Measurements from ENCODE around the gene GRPEL1. TPM values are rescaled to one million over a fixed set of nuclear protein-coding genes. Genes with fewer than 3 reads are reported as not detected.

Gene GRPEL1
- total and polyA plus RNA-seq, 2 of the 13 experiments (the other 11 are each of a cell fraction or from before 2014, with no cell fraction given), result 32.3 to 141 TPM

DNA sequence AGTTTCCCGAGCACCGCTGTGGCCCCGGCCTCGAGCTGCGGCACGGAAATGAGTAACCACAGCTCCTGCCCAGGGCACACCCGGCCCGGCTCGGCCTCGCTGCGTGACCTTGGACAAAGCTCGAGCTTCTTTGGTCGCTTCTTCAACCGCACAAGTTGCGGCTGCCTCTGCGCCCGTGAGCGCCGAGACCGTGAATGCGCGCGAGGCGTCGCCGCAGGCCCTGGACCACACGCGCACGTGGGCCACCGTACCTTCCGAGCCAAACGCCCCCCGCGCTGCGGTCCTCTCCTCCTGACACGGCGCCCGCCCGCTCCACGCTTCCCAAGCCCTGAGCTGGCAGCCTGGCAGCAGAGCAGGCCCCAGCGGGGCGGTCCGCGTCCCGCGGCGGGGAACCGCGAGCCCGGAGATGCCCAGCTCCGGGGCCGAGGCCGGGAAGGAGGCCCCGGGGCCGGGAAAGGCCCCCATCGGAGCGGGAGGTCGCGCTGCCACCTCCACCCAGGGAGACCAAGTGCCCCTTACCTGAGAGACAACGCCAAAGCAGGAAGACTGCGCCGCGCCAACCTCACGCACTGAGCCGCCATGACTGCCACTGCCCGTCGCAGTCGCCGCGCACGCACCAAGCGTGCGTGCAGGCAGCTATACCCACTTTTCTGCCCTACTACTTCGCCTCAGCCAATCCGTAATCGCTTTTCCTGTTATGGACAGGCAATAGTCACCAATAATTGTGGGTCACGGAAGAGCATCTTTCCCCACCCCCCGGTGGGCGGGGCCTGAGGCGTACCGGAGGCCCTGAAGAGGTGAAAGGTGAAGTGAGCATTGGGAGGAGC lies at the start of gene GRPEL1 (continued):
- TF ChIP-seq ZSCAN9 (CRISPR knock-in tag; IDR thresholded peaks at IDR 0.05; ENCODE audit: borderline replicate concordance) (peak; percentile 15; the same call in 1 of the 2 replicates), ZSCAN20 (CRISPR knock-in tag; IDR thresholded peaks at IDR 0.05; ENCODE audit: borderline replicate concordance) (peak; percentile 73; the same call in 1 of the 2 replicates), SRF (IDR thresholded peaks at IDR 0.05; ENCODE audit: low read depth, low read length) (0 out of 2 replicates have a peak, but pooled peaks have one; percentile 44), RNF219 (CRISPR knock-in tag; IDR thresholded peaks at IDR 0.05) (no peak), YY1 (IDR thresholded peaks at IDR 0.05; ENCODE audit: insufficient read depth, insufficient replicate concordance, low read depth, low read length) (peak; percentile 89), HOXA3 (CRISPR knock-in tag; IDR thresholded peaks at IDR 0.05) (peak; percentile 80), ZNF354B (CRISPR knock-in tag; IDR thresholded peaks at IDR 0.05) (no peak), RNF2 (conservative IDR thresholded peaks at IDR 0.05; ENCODE audit: low read depth) (peak; percentile 69), ZSCAN30 (CRISPR knock-in tag; IDR thresholded peaks at IDR 0.05) (no peak), ZNF720 (CRISPR knock-in tag; IDR thresholded peaks at IDR 0.05) (no peak), CSRNP1 (CRISPR knock-in tag; IDR thresholded peaks at IDR 0.05) (no peak), HNF4A (CRISPR knock-in tag; IDR thresholded peaks at IDR 0.05) (no peak), ZNF790 (CRISPR knock-in tag; IDR thresholded peaks at IDR 0.05; ENCODE audit: borderline replicate concordance) (peak; percentile 67; the same call in 1 of the 2 replicates), EP300 (IDR thresholded peaks at IDR 0.05; ENCODE audit: low read depth in 2 of 2, low read length in 2 of 2) (0 out of 4 replicates have a peak, but pooled peaks of 1 of the 2 experiments have one; percentile 13), EP300 (CRISPR knock-in tag; IDR thresholded peaks at IDR 0.05; ENCODE audit: borderline replicate concordance) (0 out of 2 replicates have a peak, but pooled peaks have one; percentile 8), SP1 (IDR thresholded peaks at IDR 0.05) (peak; percentile 33; the same call in 1 of the 2 replicates), SP1 (CRISPR knock-in tag; IDR thresholded peaks at IDR 0.05) (peak; percentile 97), ZNF225 (CRISPR knock-in tag; IDR thresholded peaks at IDR 0.05) (peak; percentile 63; the same call in 1 of the 2 replicates), ZZZ3 (CRISPR knock-in tag; IDR thresholded peaks at IDR 0.05; ENCODE audit: borderline replicate concordance) (0 out of 2 replicates have a peak, but pooled peaks have one; percentile 44), ZNF570 (CRISPR knock-in tag; IDR thresholded peaks at IDR 0.05; ENCODE audit: borderline replicate concordance) (0 out of 2 replicates have a peak, but pooled peaks have one; percentile 25), MEF2D (CRISPR knock-in tag; IDR thresholded peaks at IDR 0.05) (no peak), ZBTB20 (CRISPR knock-in tag; IDR thresholded peaks at IDR 0.05; ENCODE audit: borderline replicate concordance, low read depth) (no peak)
- TF ChIP-seq, protein P1, sequence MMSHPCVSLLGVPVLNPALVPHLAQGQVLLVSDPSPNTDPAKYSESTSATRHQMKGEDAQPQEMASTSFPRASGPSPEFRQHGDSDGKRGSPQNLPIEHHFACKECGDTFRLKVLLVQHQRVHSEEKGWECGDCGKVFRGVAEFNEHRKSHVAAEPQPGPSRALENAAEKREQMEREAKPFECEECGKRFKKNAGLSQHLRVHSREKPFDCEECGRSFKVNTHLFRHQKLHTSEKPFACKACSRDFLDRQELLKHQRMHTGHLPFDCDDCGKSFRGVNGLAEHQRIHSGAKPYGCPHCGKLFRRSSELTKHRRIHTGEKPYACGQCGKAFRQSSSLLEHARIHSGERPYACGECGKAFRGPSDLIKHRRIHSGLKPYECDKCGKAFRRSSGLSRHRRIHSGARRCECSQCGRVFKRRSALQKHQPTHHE (CRISPR knock-in tag; IDR thresholded peaks at IDR 0.05; ENCODE audit: borderline replicate concordance), result peak; percentile 60; the same call in 1 of the 2 replicates
- TF ChIP-seq, protein P2, sequence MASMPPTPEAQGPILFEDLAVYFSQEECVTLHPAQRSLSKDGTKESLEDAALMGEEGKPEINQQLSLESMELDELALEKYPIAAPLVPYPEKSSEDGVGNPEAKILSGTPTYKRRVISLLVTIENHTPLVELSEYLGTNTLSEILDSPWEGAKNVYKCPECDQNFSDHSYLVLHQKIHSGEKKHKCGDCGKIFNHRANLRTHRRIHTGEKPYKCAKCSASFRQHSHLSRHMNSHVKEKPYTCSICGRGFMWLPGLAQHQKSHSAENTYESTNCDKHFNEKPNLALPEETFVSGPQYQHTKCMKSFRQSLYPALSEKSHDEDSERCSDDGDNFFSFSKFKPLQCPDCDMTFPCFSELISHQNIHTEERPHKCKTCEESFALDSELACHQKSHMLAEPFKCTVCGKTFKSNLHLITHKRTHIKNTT (CRISPR knock-in tag; IDR thresholded peaks at IDR 0.05), result no peak

All from HepG2 (cell line).